PC-3 (cell line): ENCODE data around the gene LCN6. TPM values are rescaled to one million over a fixed set of nuclear protein-coding genes. Genes with fewer than 3 reads are reported as not detected.

Experiments used
- ATAC-seq: fragments of 200-7000 bp; cut with Tn5 transposase; 2 replicates; pipeline ENCODE4 v1.9.1; 2020; ENCODE audit warnings: mild to moderate bottlenecking, moderate library complexity
- BruUV-seq: library from RNA; stranded (reverse); fragments of 400-500 nt; replicated peaks from 2 replicates; lab custom pipeline; 2021; lab: Mats Ljungman, UMichigan
- CTCF ChIA-PET: fragments of 300-600 bp; sonication (Branson Sonifier 250); formaldehyde crosslinking; loops from one replicate; lab custom pipeline; 2022; ENCODE audit warnings: antibody characterized with exemption; lab: Charles Lee
- POLR2A ChIA-PET: fragments of 300-600 bp; sonication (Branson Sonifier 250); formaldehyde crosslinking; loops from one replicate; lab custom pipeline; 2022; ENCODE audit warnings: antibody characterized with exemption; ENCODE audit not compliant: unreplicated experiment; lab: Charles Lee
- DNase-seq: peaks from one replicate; pipeline ENCODE4 v3.0.0-alpha.2; 2015
- H2AFZ ChIP-seq: fragments of 300-600 bp; sonication (generic); 2 replicates; pipeline ENCODE4 v1.6.0; 2016; ENCODE audit warnings: antibody characterized with exemption, low read length
- H3F3A ChIP-seq: fragments of 300-600 bp; sonication (generic); one replicate; pipeline ENCODE4 v1.6.0; 2017; ENCODE audit warnings: antibody characterized with exemption, low read length, control low read depth, mild to moderate bottlenecking; ENCODE audit not compliant: unreplicated experiment
- H3K27ac ChIP-seq: fragments of 300-600 bp; sonication (generic); 2 replicates; pipeline ENCODE4 v1.5.1; 2016; ENCODE audit warnings: mild to moderate bottlenecking, low read length
- H3K27me3 ChIP-seq: fragments of 300-600 bp; sonication (generic); 2 replicates; pipeline ENCODE4 v1.6.1; 2016; ENCODE audit warnings: low read length, mixed read lengths
- H3K36me3 ChIP-seq: fragments of 300-600 bp; sonication (generic); 2 replicates; pipeline ENCODE4 v1.6.1; 2016; ENCODE audit warnings: low read depth, mixed run types, low read length, mixed read lengths
- H3K4me1 ChIP-seq: fragments of 300-600 bp; sonication (generic); 2 replicates; pipeline ENCODE4 v1.5.1; 2016; ENCODE audit warnings: low read length; ENCODE audit not compliant: insufficient read depth
- H3K4me2 ChIP-seq: fragments of 300-600 bp; sonication (generic); 2 replicates; pipeline ENCODE4 v1.6.0; 2016; ENCODE audit warnings: low read length
- H3K4me3 ChIP-seq: fragments of 300-600 bp; sonication (generic); 2 replicates; pipeline ENCODE4 v1.5.1; 2016; ENCODE audit warnings: mild to moderate bottlenecking, low read length, mixed read lengths
- H3K79me2 ChIP-seq: fragments of 300-600 bp; sonication (generic); 2 replicates; pipeline ENCODE4 v1.6.1; 2017; ENCODE audit warnings: low read length, mixed read lengths
- H3K9ac ChIP-seq: fragments of 300-600 bp; sonication (generic); 2 replicates; pipeline ENCODE4 v1.6.0; 2016; ENCODE audit warnings: mild to moderate bottlenecking, low read length
- H3K9me2 ChIP-seq: fragments of 300-600 bp; sonication (generic); replicated peaks from 2 replicates; pipeline ENCODE4 v1.6.1; 2016; ENCODE audit warnings: mixed run types, low read length, mixed read lengths
- H3K9me3 ChIP-seq: fragments of 300-600 bp; sonication (generic); 2 replicates; pipeline ENCODE4 v1.6.1; 2016; ENCODE audit warnings: low read length, mixed read lengths
- H4K20me1 ChIP-seq: fragments of 300-600 bp; sonication (generic); 2 replicates; pipeline ENCODE4 v1.6.1; 2016; ENCODE audit warnings: low read length, mixed read lengths
- EZH2 ChIP-seq: fragments of 300-600 bp; sonication (generic); IDR thresholded peaks from one replicate; pipeline ENCODE4 v1.6.1; 2017; ENCODE audit warnings: antibody characterized with exemption, mild to moderate bottlenecking, low read length; ENCODE audit not compliant: unreplicated experiment
- EZH2phosphoT487 ChIP-seq: fragments of 300-600 bp; sonication (generic); IDR thresholded peaks from 2 replicates; pipeline ENCODE4 v1.6.1; 2018; ENCODE audit warnings: mild to moderate bottlenecking, antibody characterized with exemption, low read length, borderline replicate concordance
- intact Hi-C: fragments of 100-400 bp; cut with micrococcal nuclease; formaldehyde crosslinking; loops from 2 replicates; pipeline ENCODE4 v1.9.0; 2023
- total RNA-seq: library from RNA; depleted of rRNA; stranded (reverse); fragments of >200 nt; gene quantifications from 2 replicates; pipeline ENCODE4 v1.2.3, GENCODE V29; 2014
- TF ChIP-seq, protein P1 (sequence below): fragments of 300-600 bp; sonication (generic); conservative IDR thresholded peaks from 2 replicates; pipeline ENCODE4 v1.5.1; 2017; ENCODE audit warnings: antibody characterized with exemption, low read depth, mild to moderate bottlenecking, low read length

LCN6 gene
- total RNA-seq, 1 experiment from 2014 or later, result not detected

DNA sequence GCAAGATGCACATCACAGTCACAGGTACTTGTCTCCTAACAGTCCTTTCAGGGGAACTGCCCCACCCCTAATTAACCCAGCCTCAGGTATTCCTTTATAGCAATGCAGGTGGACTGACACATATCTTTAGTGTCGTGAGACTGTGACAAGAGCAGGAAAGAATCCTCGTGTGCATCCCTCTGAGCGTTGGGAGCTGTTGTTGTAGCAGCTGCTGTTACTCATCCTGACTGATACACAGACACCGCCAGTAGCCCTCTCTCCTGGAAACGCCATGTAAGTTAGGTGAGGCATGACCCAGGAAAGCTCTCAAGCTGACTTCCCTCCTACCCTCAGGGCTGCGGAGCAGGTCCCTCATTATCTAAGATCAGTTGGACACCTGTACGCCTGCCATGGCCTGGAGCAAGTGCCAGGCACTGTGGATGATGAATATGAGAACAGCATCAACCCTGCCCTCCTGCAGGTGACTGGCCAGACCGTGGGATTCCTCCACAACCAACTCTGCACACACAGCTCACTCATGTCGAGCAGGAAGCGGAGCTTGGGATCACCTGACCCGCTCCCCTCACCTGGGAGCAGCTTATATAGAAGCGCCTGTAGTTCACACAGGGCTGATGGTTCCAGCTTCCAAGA is 26.2 kb upstream of the LCN6 start:
- Histone ChIP-seq H3K4me3 (no peak overlapping the region), H3K9me2 (no peaks in the 10 kb centered on the region), H3K4me2 (no peak overlapping the region), H3K36me3 (no peaks in the 10 kb centered on the region), H3K9me3 (no peaks in the 10 kb centered on the region), H3F3A (no peaks in the 10 kb centered on the region), H4K20me1 (no peaks in the 10 kb centered on the region), H3K79me2 (no peaks in the 10 kb centered on the region), H3K9ac (no peak overlapping the region), H3K4me1 (no peaks in the 10 kb centered on the region; the same call in 1 of the 2 replicates), H2AFZ (no peak overlapping the region), H3K27me3 (peaks cover 15% of the 10 kb centered on the region; the same call in 1 of the 2 replicates), H3K27ac (no peak overlapping the region)
- BruUV-seq, result no TSS peak
- ChIA-PET POLR2A (interaction anchor here (0.6 kb wide), 1 partner anchor 150 kb away, joined by 4 read pairs; no protein-coding TSS in a partner anchor), CTCF (no interaction called here)
- ATAC-seq (no peak), DNase-seq (no peak)
- intact Hi-C loops, result no loop called here
- TF ChIP-seq EZH2, result no peak
- TF ChIP-seq, protein P1, sequence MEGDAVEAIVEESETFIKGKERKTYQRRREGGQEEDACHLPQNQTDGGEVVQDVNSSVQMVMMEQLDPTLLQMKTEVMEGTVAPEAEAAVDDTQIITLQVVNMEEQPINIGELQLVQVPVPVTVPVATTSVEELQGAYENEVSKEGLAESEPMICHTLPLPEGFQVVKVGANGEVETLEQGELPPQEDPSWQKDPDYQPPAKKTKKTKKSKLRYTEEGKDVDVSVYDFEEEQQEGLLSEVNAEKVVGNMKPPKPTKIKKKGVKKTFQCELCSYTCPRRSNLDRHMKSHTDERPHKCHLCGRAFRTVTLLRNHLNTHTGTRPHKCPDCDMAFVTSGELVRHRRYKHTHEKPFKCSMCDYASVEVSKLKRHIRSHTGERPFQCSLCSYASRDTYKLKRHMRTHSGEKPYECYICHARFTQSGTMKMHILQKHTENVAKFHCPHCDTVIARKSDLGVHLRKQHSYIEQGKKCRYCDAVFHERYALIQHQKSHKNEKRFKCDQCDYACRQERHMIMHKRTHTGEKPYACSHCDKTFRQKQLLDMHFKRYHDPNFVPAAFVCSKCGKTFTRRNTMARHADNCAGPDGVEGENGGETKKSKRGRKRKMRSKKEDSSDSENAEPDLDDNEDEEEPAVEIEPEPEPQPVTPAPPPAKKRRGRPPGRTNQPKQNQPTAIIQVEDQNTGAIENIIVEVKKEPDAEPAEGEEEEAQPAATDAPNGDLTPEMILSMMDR, result no peak
- TF ChIP-seq EZH2phosphoT487, result no peak

DNA sequence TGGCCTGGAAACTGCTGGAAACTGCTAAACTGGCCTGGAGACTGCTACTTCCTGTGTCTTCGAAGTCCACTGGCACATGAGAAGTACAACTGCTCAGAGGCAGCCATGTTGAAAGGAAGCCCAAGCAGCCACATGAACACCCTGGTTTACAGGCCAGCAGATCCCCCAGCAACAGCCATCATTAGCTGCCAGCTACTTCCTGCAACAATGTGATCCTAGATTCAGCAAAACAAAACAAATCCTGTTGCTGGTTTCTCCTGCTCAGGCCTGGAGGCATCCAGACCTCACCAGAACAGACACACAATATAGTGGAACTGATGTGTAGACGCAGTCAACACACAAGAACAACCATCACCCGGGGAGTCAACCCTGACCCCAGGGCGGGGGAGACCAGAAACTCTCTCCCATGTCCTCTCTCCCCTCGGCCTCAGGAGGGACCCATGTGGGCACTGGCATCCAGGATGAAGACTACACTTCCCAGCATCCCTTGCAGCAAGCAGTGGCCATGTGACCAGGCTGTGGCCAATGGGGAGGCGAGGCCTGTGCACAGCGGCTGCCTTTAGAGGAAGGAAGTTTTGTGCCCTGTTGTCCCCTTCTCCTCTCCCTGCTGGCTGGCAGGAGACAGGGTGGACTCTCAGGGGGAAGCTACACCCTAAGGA is 25.2 kb upstream of the LCN6 start:
- Histone ChIP-seq H3K4me2 (no peak overlapping the region), H3K9me2 (no peaks in the 10 kb centered on the region), H4K20me1 (no peaks in the 10 kb centered on the region), H3K4me1 (no peaks in the 10 kb centered on the region; the same call in 1 of the 2 replicates), H3F3A (no peaks in the 10 kb centered on the region), H3K4me3 (no peak overlapping the region), H3K79me2 (no peaks in the 10 kb centered on the region), H3K36me3 (no peaks in the 10 kb centered on the region), H3K9ac (no peak overlapping the region), H2AFZ (no peak overlapping the region), H3K27ac (no peak overlapping the region), H3K9me3 (no peaks in the 10 kb centered on the region), H3K27me3 (peaks cover 8% of the 10 kb centered on the region; the same call in 1 of the 2 replicates)
- POLR2A ChIA-PET, result no interaction called here
- no TSS peak for BruUV-seq
- CTCF ChIA-PET, result no interaction called here
- intact Hi-C loops, result no loop called here
- ATAC-seq (no peak; the same call in 1 of the 2 replicates), DNase-seq (peak; percentile 25)
- no peak for TF ChIP-seq EZH2phosphoT487
- TF ChIP-seq, protein P1, result no peak
- TF ChIP-seq EZH2, result no peak

- H3K9me3 ChIP-seq, result no peaks in the 10 kb centered on the region
- no peak overlapping the region for H2AFZ ChIP-seq
Measured at GRCh38 chr9:136771907-136772415, 23.6 kb upstream of the LCN6 start.

More at GRCh38 chr9:136771907-136772415, 23.6 kb upstream of the LCN6 start:
- ChIA-PET POLR2A (no interaction called here), CTCF (no interaction called here)
- ATAC-seq (no peak), DNase-seq (no peak)
- Histone ChIP-seq H3K9ac (no peak overlapping the region), H3K4me2 (no peak overlapping the region), H3K4me1 (peaks cover 3% of the 10 kb centered on the region; the same call in 1 of the 2 replicates), H3K27me3 (no peaks in the 10 kb centered on the region; the same call in 1 of the 2 replicates), H4K20me1 (no peaks in the 10 kb centered on the region), H3F3A (no peaks in the 10 kb centered on the region), H3K79me2 (no peaks in the 10 kb centered on the region), H3K4me3 (no peak overlapping the region), H3K36me3 (no peaks in the 10 kb centered on the region), H3K27ac (no peak overlapping the region), H3K9me2 (no peaks in the 10 kb centered on the region)
- BruUV-seq, result no TSS peak
- TF ChIP-seq EZH2phosphoT487 (no peak), EZH2 (no peak)
- TF ChIP-seq, protein P1, result no peak
- intact Hi-C loops, result no loop called here
